Astrocyte (in vitro differentiated cells and primary cell): ENCODE data around the gene SPTBN2. TPM values are rescaled to one million over a fixed set of nuclear protein-coding genes. Genes with fewer than 3 reads are reported as not detected.

Experiments used
- DNase-seq: peaks from one replicate; pipeline ENCODE4 v3.0.0-alpha.2; 2010; ENCODE audit warnings: low read depth
- FAIRE-seq: peaks from 2 replicates; lab custom pipeline; 2011; peaks lifted over from hg19 to GRCh38; lab: Jason Lieb, UNC
- H2AFZ ChIP-seq: 2 replicates; pipeline ENCODE4 v1.6.0; 2012; ENCODE audit warnings: low read depth, low read length, inconsistent platforms
- H3K27ac ChIP-seq: 2 replicates; pipeline ENCODE4 v1.5.1; 2011; ENCODE audit warnings: low read depth, low read length, inconsistent platforms
- H3K27me3 ChIP-seq: 2 replicates; pipeline ENCODE4 v1.6.0; 2011; ENCODE audit warnings: low read length, inconsistent platforms; ENCODE audit not compliant: insufficient read depth
- H3K36me3 ChIP-seq: 2 replicates; pipeline ENCODE4 v1.5.1; 2011; ENCODE audit warnings: low read length, inconsistent platforms; ENCODE audit not compliant: insufficient read depth
- H3K4me1 ChIP-seq: 2 replicates; pipeline ENCODE4 v1.5.1; 2011; ENCODE audit warnings: low read length, inconsistent platforms; ENCODE audit not compliant: insufficient read depth
- H3K4me2 ChIP-seq: 2 replicates; pipeline ENCODE4 v1.6.0; 2012; ENCODE audit warnings: low read length, inconsistent platforms
- H3K4me3 ChIP-seq: 2 replicates; pipeline ENCODE4 v1.5.1; 2011; ENCODE audit warnings: low read depth, mild to moderate bottlenecking, low read length, inconsistent platforms; ENCODE audit not compliant: insufficient read depth
- H3K79me2 ChIP-seq: 2 replicates; pipeline ENCODE4 v1.6.0; 2012; ENCODE audit warnings: mild to moderate bottlenecking, low read length, inconsistent platforms; ENCODE audit not compliant: insufficient read depth
- H3K9ac ChIP-seq: 2 replicates; pipeline ENCODE4 v1.6.0; 2012; ENCODE audit warnings: mild to moderate bottlenecking, low read length, inconsistent platforms
- H3K9me3 ChIP-seq: 2 replicates; pipeline ENCODE4 v1.5.1; 2012; ENCODE audit warnings: low read depth, mild to moderate bottlenecking, low read length, inconsistent platforms; ENCODE audit not compliant: insufficient read depth
- H4K20me1 ChIP-seq: 2 replicates; pipeline ENCODE4 v1.6.0; 2012; ENCODE audit warnings: low read length, inconsistent platforms; ENCODE audit not compliant: insufficient read depth
- H3K27ac Mint-ChIP-seq: one replicate; pipeline ENCODE4 v1.8.0; 2021; ENCODE audit warnings: mild to moderate bottlenecking, mixed read lengths; ENCODE audit not compliant: unreplicated experiment
- H3K27me3 Mint-ChIP-seq: one replicate; pipeline ENCODE4 v1.8.0; 2021; ENCODE audit warnings: low read depth, mixed read lengths; ENCODE audit not compliant: unreplicated experiment
- H3K36me3 Mint-ChIP-seq: one replicate; pipeline ENCODE4 v1.8.0; 2021; ENCODE audit warnings: low read depth, mixed read lengths; ENCODE audit not compliant: unreplicated experiment
- H3K4me1 Mint-ChIP-seq: one replicate; pipeline ENCODE4 v1.8.0; 2021; ENCODE audit warnings: low read depth, mixed read lengths; ENCODE audit not compliant: unreplicated experiment
- H3K4me3 Mint-ChIP-seq: one replicate; pipeline ENCODE4 v1.8.0; 2021; ENCODE audit warnings: mild to moderate bottlenecking, moderate library complexity, mixed read lengths; ENCODE audit not compliant: unreplicated experiment
- H3K9me3 Mint-ChIP-seq: one replicate; pipeline ENCODE4 v1.8.0; 2021; ENCODE audit warnings: mild to moderate bottlenecking, mixed read lengths; ENCODE audit not compliant: unreplicated experiment
- CTCF ChIP-seq: IDR thresholded peaks from 2 replicates; pipeline ENCODE4 v1.5.1; 2011; ENCODE audit warnings: low read depth, mild to moderate bottlenecking, inconsistent platforms, low read length, moderate library complexity; ENCODE audit not compliant: insufficient read depth
- EZH2 ChIP-seq: IDR thresholded peaks from 2 replicates; pipeline ENCODE4 v1.6.1; 2012; ENCODE audit warnings: mild to moderate bottlenecking, low read length, inconsistent platforms; ENCODE audit not compliant: insufficient read depth
- total RNA-seq: library from RNA; stranded (reverse); gene quantifications from 2 replicates; pipeline ENCODE4 v1.2.1, GENCODE V29; 2021

SPTBN2 gene
- total RNA-seq, 1 donor from 2014 or later, result 18.2 TPM

- no peak overlapping the region for H2AFZ ChIP-seq
- no peak overlapping the region for H3K9ac ChIP-seq
- Mint-ChIP-seq H3K4me1 (peaks cover 2% of the 10 kb centered on the region), H3K36me3 (peaks cover 5% of the 10 kb centered on the region), H3K9me3 (no peaks in the 10 kb centered on the region), H3K27ac (no peak overlapping the region), H3K4me3 (no peak overlapping the region), H3K27me3 (no peaks in the 10 kb centered on the region)
- H3K27ac ChIP-seq, result no peak overlapping the region
- H3K4me2 ChIP-seq, result no peak overlapping the region
- FAIRE-seq, result no peak
- no peak overlapping the region for H3K4me3 ChIP-seq
- H3K36me3 ChIP-seq, result no peaks in the 10 kb centered on the region
- no peaks in the 10 kb centered on the region for H3K27me3 ChIP-seq
- no peaks in the 10 kb centered on the region for H3K79me2 ChIP-seq
- no peaks in the 10 kb centered on the region for H4K20me1 ChIP-seq
- no peak for TF ChIP-seq CTCF
- no peak for TF ChIP-seq EZH2
- DNase-seq, result no peak
- H3K4me1 ChIP-seq, result no peaks in the 10 kb centered on the region
- no peaks in the 10 kb centered on the region for H3K9me3 ChIP-seq
Observed at GRCh38 chr11:66691311-66691980, 37.6 kb downstream of the SPTBN2 start.

GRCh38 chr11:66689661-66690590 lies 39.1 kb downstream of the SPTBN2 start:
- no peak overlapping the region for H3K9ac ChIP-seq
- TF ChIP-seq EZH2, result no peak
- no peak for TF ChIP-seq CTCF
- H2AFZ ChIP-seq, result no peak overlapping the region
- DNase-seq (no peak), FAIRE-seq (no peak)
- H3K4me3 ChIP-seq, result no peak overlapping the region
- no peaks in the 10 kb centered on the region for H3K9me3 Mint-ChIP-seq
- H3K36me3 ChIP-seq, result no peaks in the 10 kb centered on the region
- peaks cover 6% of the 10 kb centered on the region for H3K36me3 Mint-ChIP-seq
- H3K4me1 ChIP-seq, result no peaks in the 10 kb centered on the region
- H3K27me3 Mint-ChIP-seq, result no peaks in the 10 kb centered on the region
- H4K20me1 ChIP-seq, result no peaks in the 10 kb centered on the region
- no peaks in the 10 kb centered on the region for H3K27me3 ChIP-seq
- H3K79me2 ChIP-seq, result no peaks in the 10 kb centered on the region
- H3K4me3 Mint-ChIP-seq, result no peak overlapping the region
- no peak overlapping the region for H3K4me2 ChIP-seq
- H3K4me1 Mint-ChIP-seq, result peaks cover 5% of the 10 kb centered on the region
- H3K9me3 ChIP-seq, result no peaks in the 10 kb centered on the region
- H3K27ac ChIP-seq, result no peak overlapping the region
- no peak overlapping the region for H3K27ac Mint-ChIP-seq
